GM12872 (cell line): ENCODE measurements around the gene CFAP44.

Experiments used
- TF ChIP-seq, protein P1 (sequence below): IDR thresholded peaks from 3 replicates; pipeline ENCODE4 v1.5.1; 2011; ENCODE audit warnings: low read depth, mild to moderate bottlenecking, low read length, moderate library complexity; ENCODE audit not compliant: insufficient read depth

CFAP44 gene

DNA sequence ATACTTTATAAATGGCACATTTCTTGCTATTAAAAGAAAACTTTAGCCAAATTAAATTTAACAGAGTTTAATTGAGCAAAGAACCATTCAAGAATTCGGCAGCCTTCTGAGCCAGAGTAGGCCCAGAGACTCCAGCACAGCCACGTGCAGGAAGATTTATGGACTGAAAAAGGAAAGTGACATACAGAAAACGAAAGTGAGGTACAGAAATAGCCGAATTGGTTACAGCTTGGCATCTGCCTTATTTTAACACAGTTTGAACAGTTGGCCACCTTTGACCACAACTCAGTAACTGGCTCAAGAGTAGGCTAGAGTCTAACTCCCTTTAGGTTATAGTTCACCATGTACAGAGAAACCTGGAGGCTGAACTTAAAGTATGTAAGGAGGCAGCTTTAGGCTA, 17.6 kb downstream of the CFAP44 start:
- TF ChIP-seq, protein P1, sequence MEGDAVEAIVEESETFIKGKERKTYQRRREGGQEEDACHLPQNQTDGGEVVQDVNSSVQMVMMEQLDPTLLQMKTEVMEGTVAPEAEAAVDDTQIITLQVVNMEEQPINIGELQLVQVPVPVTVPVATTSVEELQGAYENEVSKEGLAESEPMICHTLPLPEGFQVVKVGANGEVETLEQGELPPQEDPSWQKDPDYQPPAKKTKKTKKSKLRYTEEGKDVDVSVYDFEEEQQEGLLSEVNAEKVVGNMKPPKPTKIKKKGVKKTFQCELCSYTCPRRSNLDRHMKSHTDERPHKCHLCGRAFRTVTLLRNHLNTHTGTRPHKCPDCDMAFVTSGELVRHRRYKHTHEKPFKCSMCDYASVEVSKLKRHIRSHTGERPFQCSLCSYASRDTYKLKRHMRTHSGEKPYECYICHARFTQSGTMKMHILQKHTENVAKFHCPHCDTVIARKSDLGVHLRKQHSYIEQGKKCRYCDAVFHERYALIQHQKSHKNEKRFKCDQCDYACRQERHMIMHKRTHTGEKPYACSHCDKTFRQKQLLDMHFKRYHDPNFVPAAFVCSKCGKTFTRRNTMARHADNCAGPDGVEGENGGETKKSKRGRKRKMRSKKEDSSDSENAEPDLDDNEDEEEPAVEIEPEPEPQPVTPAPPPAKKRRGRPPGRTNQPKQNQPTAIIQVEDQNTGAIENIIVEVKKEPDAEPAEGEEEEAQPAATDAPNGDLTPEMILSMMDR, result no peak

DNA sequence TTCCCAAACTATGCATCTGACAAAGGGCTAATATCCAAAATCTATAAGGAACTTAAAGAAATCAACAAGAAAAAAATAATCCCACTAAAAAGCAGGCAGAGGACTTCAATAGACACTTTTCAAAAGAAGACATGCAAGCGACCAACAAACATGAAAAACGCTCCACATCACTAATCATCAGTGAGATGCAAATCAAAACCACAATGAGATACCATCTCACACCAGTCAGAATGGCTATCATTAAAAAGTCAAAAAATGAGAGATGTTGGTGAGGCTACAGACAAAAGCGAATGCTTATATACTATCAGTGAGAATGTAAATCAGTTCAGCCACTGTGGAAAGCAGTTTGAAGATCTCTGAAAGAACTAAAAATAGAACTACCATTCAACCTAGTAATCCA, 20.2 kb downstream of the CFAP44 start:
- TF ChIP-seq, protein P1, result no peak

DNA sequence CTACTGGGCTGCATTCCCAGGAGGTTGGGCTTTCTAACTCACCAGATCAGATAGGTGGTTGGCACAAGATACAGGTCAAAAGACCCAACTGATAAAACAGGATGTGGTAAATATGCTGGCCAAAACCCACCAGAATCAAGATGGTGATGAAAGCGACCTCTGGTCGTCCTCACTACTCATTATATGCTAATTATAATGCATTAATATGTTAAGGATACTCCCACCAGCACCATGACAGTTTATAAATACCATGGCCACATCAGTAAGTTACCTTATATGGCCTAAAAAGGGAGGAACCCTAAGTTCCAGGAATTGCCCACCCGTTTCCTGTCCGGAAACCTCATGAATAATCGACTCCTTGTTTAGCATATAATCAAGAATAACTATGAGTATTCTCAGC, 31.6 kb downstream of the CFAP44 start:
- TF ChIP-seq, protein P1, result no peak

DNA sequence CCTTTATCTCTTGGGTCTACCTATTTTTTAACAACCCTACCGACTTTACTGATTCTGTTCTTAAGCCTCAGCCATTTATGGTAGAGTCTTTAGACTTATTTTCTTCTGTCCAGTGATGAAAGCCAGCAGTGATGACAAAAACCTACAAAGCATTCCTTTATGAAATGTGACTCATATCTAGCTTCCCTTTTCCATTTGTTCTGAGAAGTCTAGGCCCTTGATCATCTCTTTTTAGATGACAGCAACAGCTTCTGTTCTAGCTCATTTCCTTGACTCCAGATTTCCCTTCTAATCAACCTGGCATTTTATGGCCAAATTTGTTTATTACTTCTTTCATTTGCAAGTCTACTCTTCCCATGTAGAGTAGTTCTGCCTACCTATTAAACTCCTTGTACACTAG, 36.1 kb downstream of the CFAP44 start:
- TF ChIP-seq, protein P1, result no peak

DNA sequence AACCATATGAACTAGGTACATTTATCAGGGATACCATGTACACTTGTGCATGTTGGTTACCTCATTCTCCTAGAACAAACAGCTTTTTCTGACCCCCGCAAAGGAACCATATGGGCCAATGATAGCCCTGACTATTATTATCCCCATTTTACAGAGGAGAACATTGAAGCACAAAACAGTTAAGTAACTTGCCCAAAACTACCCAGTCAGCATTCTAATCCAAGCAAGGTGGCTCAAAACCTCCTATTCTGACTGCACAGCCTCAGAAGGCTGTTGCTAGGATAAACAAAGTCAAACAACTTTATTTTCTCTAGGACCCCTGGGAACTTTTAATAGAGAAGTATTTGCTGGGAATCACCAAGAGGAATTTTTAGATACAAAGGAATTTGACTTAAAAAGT, 36.7 kb downstream of the CFAP44 start:
- TF ChIP-seq, protein P1, result no peak
